ENCODE data around the gene ATF5. TPM values are rescaled to one million over a fixed set of nuclear protein-coding genes. Genes with fewer than 3 reads are reported as not detected.
"Not testable (repeated sequence)": the region's sequence is repeated elsewhere in the genome, so short reads cannot be mapped to it uniquely, and the experiment has no call there.

ATF5 gene
- total RNA-seq, 1 donor from 2014 or later, result 35.5 TPM

- Histone ChIP-seq H3K4me3 (ENCODE audit: insufficient read depth, low read depth, low read length) (no peak overlapping the region), H3K27ac (ENCODE audit: low read depth, low read length) (no peak overlapping the region), H3K27me3 (ENCODE audit: insufficient read depth, low read length) (no peaks in the 10 kb centered on the region), H3K4me2 (ENCODE audit: low read length) (no peak overlapping the region), H3K9me3 (ENCODE audit: insufficient read depth, low read depth, low read length) (no peaks in the 10 kb centered on the region), H2AFZ (ENCODE audit: low read depth, low read length) (no peak overlapping the region), H3K36me3 (ENCODE audit: insufficient read depth, low read length) (peaks cover 6% of the 10 kb centered on the region), H3K9ac (ENCODE audit: low read length) (peak overlapping the region; percentile 7), H3K79me2 (ENCODE audit: insufficient read depth, low read length) (peaks cover 96% of the 10 kb centered on the region), H4K20me1 (ENCODE audit: insufficient read depth, low read length) (peaks cover 87% of the 10 kb centered on the region), H3K4me1 (ENCODE audit: insufficient read depth, low read length) (peaks cover 19% of the 10 kb centered on the region)
- Mint-ChIP-seq H3K4me1 (ENCODE audit: low read depth, unreplicated experiment) (peaks cover 19% of the 10 kb centered on the region), H3K27ac (ENCODE audit: unreplicated experiment) (no peak overlapping the region), H3K9me3 (ENCODE audit: unreplicated experiment) (no peaks in the 10 kb centered on the region), H3K27me3 (ENCODE audit: low read depth, unreplicated experiment) (no peaks in the 10 kb centered on the region), H3K36me3 (ENCODE audit: low read depth, unreplicated experiment) (peaks cover 4% of the 10 kb centered on the region), H3K4me3 (ENCODE audit: unreplicated experiment) (no peak overlapping the region)
- TF ChIP-seq EZH2 (IDR thresholded peaks at IDR 0.05; ENCODE audit: insufficient read depth, low read length) (no peak), CTCF (IDR thresholded peaks at IDR 0.05; ENCODE audit: insufficient read depth, low read depth, low read length) (no peak)
- no peak for FAIRE-seq
- no peak for DNase-seq (ENCODE audit: low read depth)
These were observed 5.7 kb upstream of the ATF5 start for GRCh38 chr19:49923055-49924003.

- H3K4me1 Mint-ChIP-seq (ENCODE audit: low read depth, unreplicated experiment), result peaks cover 19% of the 10 kb centered on the region
- DNase-seq (ENCODE audit: low read depth) (no peak), FAIRE-seq (no peak)
- H3K4me1 ChIP-seq (ENCODE audit: insufficient read depth, low read length), result peaks cover 19% of the 10 kb centered on the region
- no peak overlapping the region for H3K9ac ChIP-seq (ENCODE audit: low read length)
- no peak overlapping the region for H3K4me3 ChIP-seq (ENCODE audit: insufficient read depth, low read depth, low read length)
- H3K4me3 Mint-ChIP-seq (ENCODE audit: unreplicated experiment), result no peak overlapping the region
- peak overlapping the region; percentile 62 for H3K27ac Mint-ChIP-seq (ENCODE audit: unreplicated experiment)
- H3K27me3 Mint-ChIP-seq (ENCODE audit: low read depth, unreplicated experiment), result no peaks in the 10 kb centered on the region
- no peaks in the 10 kb centered on the region for H3K27me3 ChIP-seq (ENCODE audit: insufficient read depth, low read length)
- peaks cover 98% of the 10 kb centered on the region for H3K79me2 ChIP-seq (ENCODE audit: insufficient read depth, low read length)
- no peak for TF ChIP-seq CTCF (IDR thresholded peaks at IDR 0.05; ENCODE audit: insufficient read depth, low read depth, low read length)
- no peak for TF ChIP-seq EZH2 (IDR thresholded peaks at IDR 0.05; ENCODE audit: insufficient read depth, low read length)
- peaks cover 6% of the 10 kb centered on the region for H3K36me3 ChIP-seq (ENCODE audit: insufficient read depth, low read length)
- no peak overlapping the region for H3K4me2 ChIP-seq (ENCODE audit: low read length)
- peaks cover 4% of the 10 kb centered on the region for H3K36me3 Mint-ChIP-seq (ENCODE audit: low read depth, unreplicated experiment)
- no peak overlapping the region for H2AFZ ChIP-seq (ENCODE audit: low read depth, low read length)
- H3K9me3 ChIP-seq (ENCODE audit: insufficient read depth, low read depth, low read length), result no peaks in the 10 kb centered on the region
- H4K20me1 ChIP-seq (ENCODE audit: insufficient read depth, low read length), result peaks cover 80% of the 10 kb centered on the region
- H3K9me3 Mint-ChIP-seq (ENCODE audit: unreplicated experiment), result no peaks in the 10 kb centered on the region
- no peak overlapping the region for H3K27ac ChIP-seq (ENCODE audit: low read depth, low read length)
These were observed 4.8 kb upstream of the ATF5 start for GRCh38 chr19:49924004-49924880.

- not testable (repeated sequence) for H3K36me3 ChIP-seq (ENCODE audit: insufficient read depth, low read length); H3K9me3 Mint-ChIP-seq (ENCODE audit: unreplicated experiment); H2AFZ ChIP-seq (ENCODE audit: low read depth, low read length); H3K4me3 ChIP-seq (ENCODE audit: insufficient read depth, low read depth, low read length); H3K27ac ChIP-seq (ENCODE audit: low read depth, low read length); H3K27ac Mint-ChIP-seq (ENCODE audit: unreplicated experiment); H3K27me3 Mint-ChIP-seq (ENCODE audit: low read depth, unreplicated experiment); H3K4me2 ChIP-seq (ENCODE audit: low read length); H3K4me3 Mint-ChIP-seq (ENCODE audit: unreplicated experiment); FAIRE-seq; H3K9ac ChIP-seq (ENCODE audit: low read length); DNase-seq (ENCODE audit: low read depth); H3K27me3 ChIP-seq (ENCODE audit: insufficient read depth, low read length); H3K36me3 Mint-ChIP-seq (ENCODE audit: low read depth, unreplicated experiment); H3K9me3 ChIP-seq (ENCODE audit: insufficient read depth, low read depth, low read length)
- H3K4me1 Mint-ChIP-seq (ENCODE audit: low read depth, unreplicated experiment), result peaks cover 19% of the 10 kb centered on the region
- Histone ChIP-seq H4K20me1 (ENCODE audit: insufficient read depth, low read length) (peaks cover 74% of the 10 kb centered on the region), H3K79me2 (ENCODE audit: insufficient read depth, low read length) (peaks cover 92% of the 10 kb centered on the region), H3K4me1 (ENCODE audit: insufficient read depth, low read length) (peaks cover 19% of the 10 kb centered on the region)
These were observed 4.2 kb upstream of the ATF5 start for GRCh38 chr19:49924881-49925210.

Data from astrocyte (in vitro differentiated cells and primary cell).